Putamen (tissue), 1 donor: ENCODE data around the gene STK17B.

Source experiments
- DNase-seq: peaks from one replicate; pipeline ENCODE4 v3.0.0-alpha.2; 2016; ENCODE audit warnings: low spot score

STK17B gene

DNA sequence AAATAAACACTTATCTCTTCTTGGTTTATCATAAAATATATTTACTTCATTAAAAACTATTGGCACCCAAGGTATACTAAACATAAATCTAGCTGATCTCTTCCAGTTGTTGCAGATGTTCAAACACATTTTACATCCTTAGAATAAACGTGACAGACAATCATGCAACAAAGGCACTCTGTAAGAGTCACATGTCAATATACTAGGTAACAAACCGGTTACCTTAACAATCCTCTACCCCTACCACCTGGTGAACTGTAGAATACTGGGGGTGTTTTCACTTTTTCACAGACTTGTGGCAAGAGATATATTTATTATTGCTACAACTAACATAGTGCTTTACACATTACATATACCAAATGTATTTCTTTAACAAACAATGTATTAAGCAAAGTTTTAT lies 15.8 kb downstream of the STK17B start:
- DNase-seq = no peak

GRCh38 chr2:196153480-196153879 lies 17.9 kb downstream of the STK17B start:
- no peak for DNase-seq

- no peak for DNase-seq
Observed at GRCh38 chr2:196149948-196150347, 21.4 kb downstream of the STK17B start.

DNA sequence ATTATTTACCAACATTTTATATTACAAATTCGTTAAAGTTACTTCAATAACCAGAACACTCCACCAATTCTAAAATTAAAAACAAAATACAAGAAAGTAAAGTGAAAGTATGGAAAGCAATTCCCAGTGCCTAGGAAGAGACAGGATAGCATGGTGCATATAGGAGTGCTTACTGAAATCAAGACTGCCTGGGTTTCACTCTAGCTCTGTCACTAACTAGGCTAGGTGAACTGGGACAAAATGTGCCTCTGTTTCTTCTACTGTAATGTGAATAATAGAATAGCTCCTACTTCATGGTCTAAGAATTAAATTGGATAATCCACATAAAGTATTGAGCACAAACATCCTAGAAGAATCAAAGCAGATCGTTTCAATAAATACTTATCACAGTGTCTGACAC lies 22.6 kb downstream of the STK17B start:
- no peak for DNase-seq

- DNase-seq = no peak
Observed at GRCh38 chr2:196145256-196145655, 26.1 kb downstream of the STK17B start.

- no peak for DNase-seq
Observed at GRCh38 chr2:196144513-196145126, 26.8 kb downstream of the STK17B start.

DNA sequence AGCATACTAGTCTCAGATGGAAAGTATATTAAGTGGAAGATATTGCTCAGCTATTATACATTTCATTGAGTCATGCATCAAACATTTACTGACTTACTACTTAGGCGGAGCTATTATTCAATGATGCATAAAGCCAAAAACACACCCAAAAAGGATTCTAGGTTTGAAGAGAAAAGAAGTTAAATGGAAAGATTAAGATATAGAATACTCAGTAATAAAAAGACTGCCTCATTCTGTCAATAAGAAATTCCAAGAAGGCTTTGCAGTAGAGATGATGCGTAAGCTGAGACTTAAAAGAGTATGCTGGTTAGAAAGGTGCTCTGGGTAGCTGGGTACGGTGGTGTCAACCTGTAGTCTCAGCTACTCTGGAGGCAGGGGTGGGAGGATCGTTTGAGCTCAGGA lies 27.6 kb downstream of the STK17B start:
- no peak for DNase-seq

DNA sequence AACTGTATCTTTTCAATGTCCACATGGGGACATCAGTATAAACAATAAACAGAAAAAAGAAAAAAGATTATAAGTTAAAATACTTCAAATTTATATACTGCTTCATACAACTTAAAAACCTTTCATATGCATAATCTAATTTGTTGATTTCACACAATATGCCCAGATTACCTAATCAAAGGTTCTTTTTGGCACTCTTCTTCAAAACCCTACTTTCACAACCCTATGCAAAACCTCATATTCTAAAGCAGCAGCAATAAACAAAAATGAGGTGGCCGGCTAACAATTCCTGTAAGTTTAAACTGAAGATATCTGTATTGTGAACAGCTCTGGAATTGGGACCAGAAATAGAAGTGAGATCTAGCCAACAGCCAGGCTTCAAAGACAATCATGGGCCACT lies 28.6 kb downstream of the STK17B start:
- DNase-seq = no peak

DNA sequence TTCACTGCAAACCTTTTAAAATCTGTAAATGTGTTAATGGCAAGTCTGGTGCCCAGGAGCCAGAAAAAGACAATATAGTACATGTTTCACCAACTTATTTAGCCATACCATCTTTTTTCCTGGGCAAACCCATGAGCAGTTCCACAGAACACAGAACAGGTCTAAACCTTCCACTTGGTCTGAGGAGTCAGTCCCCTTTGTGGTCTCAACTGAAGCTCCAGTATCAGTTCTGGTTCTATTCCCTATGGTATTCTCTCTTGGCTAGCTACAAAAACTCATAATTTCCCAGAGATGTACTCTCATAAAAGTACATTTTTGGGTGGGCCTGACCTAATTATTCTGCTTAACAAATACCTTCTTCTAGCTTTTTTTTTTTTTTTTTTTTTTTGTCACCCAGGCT lies 31.2 kb downstream of the STK17B start:
- DNase-seq = no peak

DNA sequence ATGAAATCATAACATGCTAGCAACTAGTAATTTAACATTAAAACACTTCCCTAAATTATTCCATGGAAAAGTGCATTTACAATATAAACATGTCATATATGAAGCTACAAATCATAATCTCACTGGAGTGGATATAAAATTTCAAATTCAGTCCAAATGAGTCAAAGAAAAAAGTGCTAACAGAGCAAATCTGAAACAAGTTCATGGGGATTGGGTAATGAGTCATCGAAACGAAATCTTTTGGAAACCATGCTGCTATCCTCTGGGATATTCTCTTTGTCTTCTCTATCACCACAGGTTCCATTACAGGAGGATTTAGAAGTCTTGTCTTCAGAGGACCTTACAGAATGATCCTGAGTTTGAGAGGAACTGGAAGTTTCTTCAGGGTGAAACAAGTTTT lies 34.1 kb downstream of the STK17B start:
- DNase-seq = no peak

DNA sequence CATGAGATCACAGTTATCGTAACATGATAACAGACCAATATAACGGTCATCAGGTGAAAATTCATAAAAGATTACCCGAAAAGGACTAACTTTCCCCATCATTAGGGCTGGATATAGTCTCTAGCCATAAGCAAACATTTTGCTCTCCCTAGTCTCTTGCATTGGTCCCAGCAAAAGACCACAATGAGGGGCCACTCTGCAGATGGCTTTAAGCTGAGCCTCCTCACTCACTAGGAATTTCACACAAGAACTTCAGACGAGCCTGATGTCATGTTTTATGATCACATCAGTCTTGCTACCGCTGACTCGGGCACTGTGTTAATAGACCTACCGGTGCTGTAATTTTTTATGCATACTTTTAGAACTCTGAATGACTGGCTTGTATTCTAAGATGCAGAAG lies 35.2 kb downstream of the STK17B start:
- DNase-seq = no peak

DNA sequence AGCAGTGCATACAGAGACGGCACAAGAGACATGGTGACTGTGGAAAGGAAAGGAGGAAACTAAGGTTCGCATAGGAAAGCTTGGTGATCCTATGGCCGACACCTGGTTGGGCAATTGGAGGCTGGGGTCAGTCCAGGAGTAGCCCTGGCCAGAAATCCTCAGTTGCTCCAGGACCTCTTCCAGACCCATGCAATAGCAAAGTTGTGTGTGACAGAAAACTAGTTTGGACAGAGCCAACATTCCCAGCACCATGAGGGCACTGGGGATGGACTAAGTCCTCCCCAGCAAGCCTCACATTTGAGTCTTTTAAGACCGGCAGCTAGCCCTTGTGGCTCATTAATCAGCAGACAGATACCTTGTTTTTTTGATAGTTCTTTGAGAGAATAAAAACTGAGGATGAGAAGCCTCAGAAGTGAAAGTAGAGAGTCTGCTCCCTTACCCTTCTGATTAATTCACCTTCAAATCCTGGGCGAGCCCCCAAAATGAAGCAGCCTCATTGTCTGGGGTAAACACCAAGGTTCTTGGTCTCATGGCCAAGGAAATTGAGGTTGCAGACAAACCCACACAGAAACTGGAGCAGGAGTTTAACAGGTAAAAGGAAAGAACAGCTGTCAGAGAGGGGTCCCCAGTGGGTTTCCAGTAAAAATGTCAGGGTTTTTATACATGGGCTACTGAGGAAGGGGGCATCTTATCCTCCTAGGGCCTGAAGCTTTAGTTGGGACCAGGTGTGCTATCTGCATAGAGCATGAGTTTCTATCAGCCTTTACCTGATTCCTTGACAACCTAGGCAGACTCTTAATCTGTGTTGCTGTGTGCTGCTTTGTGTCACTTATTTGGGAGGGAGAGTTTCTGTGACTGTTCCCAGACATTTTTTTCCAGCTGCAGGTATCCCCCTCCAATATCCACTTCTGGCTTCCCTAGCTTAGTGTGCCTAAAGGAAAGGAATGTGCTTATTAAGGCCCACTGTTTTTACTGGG lies 39.1 kb downstream of the STK17B start:
- DNase-seq = no peak

DNA sequence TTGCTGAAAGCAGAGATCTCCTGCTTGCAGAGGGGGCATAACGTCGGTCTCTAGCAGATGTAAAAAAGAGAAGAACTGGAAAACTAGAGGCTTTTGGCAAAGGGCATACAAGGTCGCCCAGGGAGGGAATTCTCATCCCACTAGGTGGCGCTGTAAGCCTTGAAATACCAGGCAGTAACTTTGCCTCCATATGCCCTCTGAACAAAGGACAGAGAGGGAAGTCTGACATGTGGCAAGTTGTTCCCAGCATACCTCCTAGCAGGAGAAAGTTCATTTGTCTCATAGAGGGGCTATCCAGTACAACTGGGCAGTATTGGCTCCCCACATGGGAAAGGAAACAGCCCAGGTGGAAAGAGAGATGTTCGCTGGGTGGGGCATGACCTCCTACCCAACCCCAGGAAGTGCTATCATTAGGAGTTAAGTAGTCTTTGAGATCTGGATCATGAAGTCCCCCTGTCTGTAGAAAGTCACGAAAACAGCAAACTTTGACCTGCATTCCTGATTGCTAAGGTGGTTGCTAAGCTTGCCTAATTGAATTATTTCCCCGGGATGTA lies 39.9 kb downstream of the STK17B start:
- DNase-seq = no peak

GRCh38 chr2:196130039-196130825 lies 41.1 kb downstream of the STK17B start:
- no peak for DNase-seq

DNA sequence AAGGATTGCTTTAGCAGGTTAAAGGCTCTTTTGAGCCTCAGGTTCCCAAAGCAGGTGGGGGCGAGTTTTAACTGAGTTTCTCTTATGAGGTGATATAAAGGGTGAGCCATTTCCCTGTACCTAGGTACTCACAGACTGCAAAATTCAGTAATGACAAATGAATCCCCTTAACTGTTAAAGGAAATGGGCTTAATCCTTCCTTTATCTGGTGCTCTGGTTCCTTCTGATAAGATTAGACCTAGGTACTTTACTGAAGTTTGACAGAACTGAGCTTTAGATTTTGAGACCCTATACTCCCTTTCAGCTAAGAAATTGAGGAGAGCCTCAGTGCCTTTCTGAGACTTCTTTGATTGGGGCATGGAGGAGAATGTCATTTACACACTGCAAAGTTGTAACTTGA lies 42.6 kb downstream of the STK17B start:
- DNase-seq = no peak

GRCh38 chr2:196125596-196125995 lies 45.8 kb downstream of the STK17B start:
- no peak for DNase-seq

DNA sequence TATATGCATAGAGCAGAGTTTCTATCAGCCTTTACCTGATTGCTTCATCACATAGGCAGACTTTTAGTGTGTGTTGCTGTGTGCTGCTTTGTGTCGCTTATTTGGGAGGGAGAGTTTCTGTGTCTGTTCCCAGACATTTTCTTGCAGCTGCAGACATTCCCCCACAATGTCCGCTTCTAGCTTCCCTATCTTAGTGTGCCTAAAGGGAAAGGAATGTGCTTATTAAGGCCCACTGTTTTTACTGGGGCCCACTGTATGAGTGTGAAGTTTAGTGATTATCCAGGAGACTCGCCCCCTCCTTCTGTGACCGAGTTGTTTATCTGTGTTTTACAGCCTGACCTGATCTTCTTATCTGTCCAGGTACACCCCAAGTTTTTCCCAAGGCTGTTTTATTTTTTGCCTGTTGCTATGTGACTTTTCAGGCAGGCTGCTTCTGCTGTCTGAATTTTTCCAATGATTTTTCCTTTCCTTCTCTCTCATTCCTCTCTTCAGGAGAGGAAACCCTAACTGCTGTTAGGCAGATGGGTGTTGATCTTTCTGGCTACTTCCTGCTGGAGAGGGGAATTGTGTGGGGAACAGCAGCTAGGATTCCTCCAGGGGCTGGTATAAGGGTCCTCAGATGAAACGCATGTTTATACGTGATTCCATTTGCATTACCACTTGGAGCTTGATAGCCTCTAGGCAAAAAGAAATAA lies 47.6 kb downstream of the STK17B start:
- DNase-seq = no peak

DNA sequence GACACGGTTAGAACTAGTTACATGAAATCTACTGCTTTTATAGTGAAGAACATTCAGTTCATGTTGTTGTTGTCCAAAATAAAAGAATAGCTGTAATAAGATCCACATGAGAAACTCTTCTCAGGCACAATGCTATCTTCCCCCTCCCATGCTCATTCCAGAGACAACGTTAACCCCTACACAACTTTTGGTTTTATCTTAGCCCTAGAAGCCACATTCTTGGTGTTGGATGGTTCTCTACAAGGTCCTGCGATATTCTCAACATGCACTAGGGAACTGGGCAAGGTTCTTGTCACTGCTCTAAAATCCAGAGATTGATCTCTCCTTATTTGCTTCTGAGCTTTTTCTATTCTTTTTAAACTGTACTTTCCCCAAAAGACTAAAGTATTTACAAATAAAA lies 51.5 kb downstream of the STK17B start:
- DNase-seq = no peak

GRCh38 chr2:196117214-196117705 lies 54.1 kb downstream of the STK17B start:
- DNase-seq = peak; percentile 38

GRCh38 chr2:196113061-196113974 lies 58.1 kb downstream of the STK17B start:
- no peak for DNase-seq
